HG03045 (cell line): ENCODE measurements around the gene SNX30.

ENCODE experiments used
- ATAC-seq: cut with Tn5 transposase; IDR thresholded peaks from one replicate; pipeline ENCODE4 v1.9.1; 2021; ENCODE audit warnings: mild to moderate bottlenecking, moderate library complexity; ENCODE audit not compliant: unreplicated experiment

Gene SNX30

GRCh38 chr9:112873773-112874405, 123.3 kb downstream of the SNX30 start:
- ATAC-seq = no peak

- no peak for ATAC-seq
Observed at GRCh38 chr9:112878752-112879151, 128.2 kb downstream of the SNX30 start.

GRCh38 chr9:112880650-112881049, 130.1 kb downstream of the SNX30 start:
- ATAC-seq = no peak

- ATAC-seq = no peak
Observed at GRCh38 chr9:112881331-112881730, 130.8 kb downstream of the SNX30 start.

- ATAC-seq = no peak
Observed at GRCh38 chr9:112884101-112884500, 133.5 kb downstream of the SNX30 start.

GRCh38 chr9:112884721-112885120, 134.2 kb downstream of the SNX30 start:
- ATAC-seq = no peak

GRCh38 chr9:112885324-112885723, 134.8 kb downstream of the SNX30 start:
- ATAC-seq = no peak

GRCh38 chr9:112886351-112886750, 135.8 kb downstream of the SNX30 start:
- no peak for ATAC-seq

GRCh38 chr9:112887381-112887780, 136.8 kb downstream of the SNX30 start:
- ATAC-seq = no peak

- ATAC-seq = no peak
Observed at GRCh38 chr9:112890106-112891081, 139.8 kb downstream of the SNX30 start, which contains the start of gene SLC46A2. Gene SLC46A2, minus strand, starts transcription at chr9:112890876. Its CDS starts 195 bp downstream, at chr9:112890681.

GRCh38 chr9:112891521-112891920, 141.0 kb downstream of the SNX30 start:
- no peak for ATAC-seq

- ATAC-seq = no peak
Observed at GRCh38 chr9:112892981-112893380, 142.4 kb downstream of the SNX30 start.

GRCh38 chr9:112894041-112894440, 143.5 kb downstream of the SNX30 start:
- no peak for ATAC-seq

GRCh38 chr9:112894699-112895098, 144.1 kb downstream of the SNX30 start:
- no peak for ATAC-seq

GRCh38 chr9:112896131-112896530, 145.6 kb downstream of the SNX30 start:
- no peak for ATAC-seq

- ATAC-seq = no peak
Observed at GRCh38 chr9:112898872-112899311, 148.3 kb downstream of the SNX30 start.

- ATAC-seq = no peak
Observed at GRCh38 chr9:112900488-112900887, 149.9 kb downstream of the SNX30 start.

GRCh38 chr9:112900901-112901300, 150.3 kb downstream of the SNX30 start:
- ATAC-seq = no peak

- no peak for ATAC-seq
Observed at GRCh38 chr9:112905084-112905483, 154.5 kb downstream of the SNX30 start.

- no peak for ATAC-seq
Observed at GRCh38 chr9:112911736-112912135, 161.2 kb downstream of the SNX30 start.

GRCh38 chr9:112912636-112913035, 162.1 kb downstream of the SNX30 start:
- no peak for ATAC-seq

- ATAC-seq = no peak
Observed at GRCh38 chr9:112913326-112913725, 162.8 kb downstream of the SNX30 start.
